Measurements from ENCODE around the gene TMEM217. TPM values are rescaled to one million over a fixed set of nuclear protein-coding genes. Genes with fewer than 3 reads are reported as not detected.
A peak's percentile ranks its signal among the peaks of the same experiment; 100 is the strongest.

Gene TMEM217
- total RNA-seq, 2 experiments from 2014 or later = 0.81 to 0.95 TPM

DNA sequence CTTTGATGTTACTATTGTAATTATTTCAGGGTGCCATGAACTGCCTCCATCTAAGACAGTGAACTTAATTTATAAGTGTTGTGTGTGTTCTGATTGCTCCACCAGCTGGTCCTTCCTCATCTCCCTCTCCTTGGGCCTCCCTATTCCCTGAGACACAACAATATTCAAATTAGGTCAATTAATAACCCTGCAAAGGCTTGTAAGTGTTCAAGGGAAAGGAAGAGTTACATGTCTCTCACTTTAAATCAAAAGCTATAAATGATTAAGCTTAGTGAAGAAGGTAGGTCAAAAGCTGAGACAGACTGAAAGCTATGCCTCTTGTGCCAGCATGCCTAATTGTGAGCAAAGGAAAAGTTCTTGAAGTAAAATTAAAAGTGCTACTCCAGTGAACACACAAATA lies 35.5 kb upstream of the TMEM217 start:
- Mint-ChIP-seq H3K36me3 (ENCODE audit: low read depth) (peaks cover 43% of the 10 kb centered on the region), H3K27ac (no peak overlapping the region), H3K9me3 (no peaks in the 10 kb centered on the region), H3K4me3 (no peak overlapping the region), H3K27me3 (ENCODE audit: low read depth) (no peaks in the 10 kb centered on the region), H3K4me1 (ENCODE audit: low read depth) (peaks cover 18% of the 10 kb centered on the region)
- intact Hi-C loops (cut with micrococcal nuclease) = no loop called here
- CTCF ChIA-PET = no interaction called here
- DNase-seq = no peak

DNA sequence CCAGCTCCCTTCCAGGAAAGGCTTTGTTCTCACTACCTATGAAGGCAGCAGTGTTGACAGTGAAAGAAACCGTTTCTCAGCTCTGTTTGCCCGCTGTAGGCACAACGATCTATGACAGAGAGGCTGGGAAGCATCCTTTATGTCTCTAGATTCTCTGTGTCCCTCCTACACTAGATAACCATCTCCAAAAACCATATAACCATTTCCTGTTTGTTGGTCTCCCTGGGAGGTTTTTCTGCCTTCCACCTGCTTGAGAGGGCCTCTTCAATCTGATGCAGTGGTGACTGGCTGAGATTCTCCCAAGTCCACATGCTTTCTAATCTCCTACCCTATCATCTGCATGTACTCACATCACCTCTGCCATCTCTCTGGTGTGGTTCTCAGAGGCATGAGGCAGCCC lies 32.0 kb upstream of the TMEM217 start:
- peaks cover 44% of the 10 kb centered on the region for H3K36me3 Mint-ChIP-seq (ENCODE audit: low read depth)
- peak; percentile 17 for DNase-seq

DNA sequence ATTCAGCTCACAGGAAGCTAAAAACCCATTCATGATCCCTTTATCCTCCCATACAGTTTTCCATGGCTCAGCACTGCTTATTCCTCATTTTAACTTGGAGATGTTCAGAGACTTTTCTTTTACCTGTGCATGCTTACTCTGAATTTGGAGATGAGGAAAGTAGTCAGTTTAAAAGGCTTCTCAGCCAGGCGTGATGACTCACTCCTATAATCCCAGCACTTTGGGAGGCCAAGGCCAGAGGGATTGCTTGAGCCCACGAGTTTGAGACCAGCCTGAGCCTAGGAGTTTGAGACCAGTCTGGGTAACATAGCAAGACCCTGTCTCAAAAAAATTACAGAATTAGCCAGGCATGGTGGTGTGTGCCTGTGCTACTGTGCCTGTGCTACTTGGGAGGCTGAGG lies 30.3 kb upstream of the TMEM217 start:
- peaks cover 44% of the 10 kb centered on the region for H3K36me3 Mint-ChIP-seq (ENCODE audit: low read depth)
- H3K27ac Mint-ChIP-seq = no peak overlapping the region

More for the DNA sequence above, 32.0 kb upstream of the TMEM217 start:
- no peak overlapping the region for H3K4me3 Mint-ChIP-seq
- no peaks in the 10 kb centered on the region for H3K27me3 Mint-ChIP-seq (ENCODE audit: low read depth)
- CTCF ChIA-PET = interaction anchor here (1.0 kb wide), 1 partner anchor 36 kb away, joined by 3 read pairs; no protein-coding TSS in a partner anchor
- intact Hi-C loops (cut with micrococcal nuclease) = no loop called here
- peak overlapping the region; percentile 24 for H3K27ac Mint-ChIP-seq
- no peaks in the 10 kb centered on the region for H3K9me3 Mint-ChIP-seq
- H3K4me1 Mint-ChIP-seq (ENCODE audit: low read depth) = peaks cover 20% of the 10 kb centered on the region

DNA sequence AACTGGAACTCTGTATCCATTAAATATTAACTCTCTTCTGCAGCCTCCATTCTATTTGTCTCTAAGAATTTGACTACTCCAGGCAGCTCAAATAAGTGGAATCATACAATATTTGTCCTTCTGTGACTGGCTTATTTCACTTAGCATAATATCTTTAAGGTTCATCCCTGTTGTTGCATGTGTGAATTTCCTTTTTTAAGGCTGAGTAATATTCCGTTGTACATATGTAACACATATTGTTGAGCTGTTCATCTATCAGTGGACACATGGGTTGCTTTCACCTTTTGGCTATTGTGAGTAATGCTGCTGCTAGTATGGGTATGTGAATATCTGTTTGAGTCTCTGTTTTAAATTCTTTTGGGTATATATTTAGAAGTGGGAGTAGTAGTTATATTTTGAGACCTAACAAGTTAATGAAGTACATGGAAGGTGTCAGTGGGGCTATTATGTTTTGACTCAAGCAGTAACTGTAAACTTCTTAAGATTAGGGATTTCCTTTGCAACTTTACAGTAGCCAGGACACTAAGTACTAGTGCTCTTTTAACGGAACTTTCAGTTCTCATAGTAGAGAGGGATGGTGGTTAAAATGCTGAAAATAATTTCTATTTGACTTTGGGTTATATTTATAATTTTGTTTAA lies 29.7 kb upstream of the TMEM217 start:
- CTCF ChIA-PET = no interaction called here
- H3K9me3 Mint-ChIP-seq = no peaks in the 10 kb centered on the region
- no peak overlapping the region for H3K27ac Mint-ChIP-seq
- intact Hi-C loops (cut with micrococcal nuclease) = no loop called here
- H3K4me1 Mint-ChIP-seq (ENCODE audit: low read depth) = peaks cover 19% of the 10 kb centered on the region
- no peak for DNase-seq
- no peaks in the 10 kb centered on the region for H3K27me3 Mint-ChIP-seq (ENCODE audit: low read depth)
- H3K36me3 Mint-ChIP-seq (ENCODE audit: low read depth) = peaks cover 44% of the 10 kb centered on the region
- H3K4me3 Mint-ChIP-seq = no peak overlapping the region

More for the DNA sequence above, 30.3 kb upstream of the TMEM217 start:
- CTCF ChIA-PET = no interaction called here
- Mint-ChIP-seq H3K9me3 (no peaks in the 10 kb centered on the region), H3K4me3 (no peak overlapping the region), H3K4me1 (ENCODE audit: low read depth) (peaks cover 19% of the 10 kb centered on the region), H3K27me3 (ENCODE audit: low read depth) (no peaks in the 10 kb centered on the region)
- intact Hi-C loops (cut with micrococcal nuclease) = no loop called here
- no peak for DNase-seq

DNA sequence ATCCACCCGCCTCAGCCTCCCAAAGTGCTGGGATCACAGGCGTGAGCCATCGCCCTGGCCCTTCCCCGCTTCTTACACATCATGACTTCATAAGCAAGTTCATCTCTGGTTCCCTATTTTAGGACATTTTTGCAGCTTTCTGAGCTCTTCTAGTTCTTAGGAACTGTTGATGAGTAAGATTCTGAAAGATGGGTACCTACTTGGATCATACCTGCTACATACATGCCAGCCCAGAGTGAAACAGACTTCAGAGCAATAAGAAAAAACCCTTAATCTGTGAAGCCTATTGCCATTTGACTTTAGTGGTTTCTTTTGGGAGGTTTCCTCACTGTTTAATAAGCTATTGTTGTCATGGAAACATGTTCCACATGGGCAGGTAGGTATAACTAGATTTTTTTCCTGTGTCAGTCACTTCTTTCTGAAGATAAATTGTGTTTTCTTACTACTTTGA lies 27.9 kb upstream of the TMEM217 start:
- Mint-ChIP-seq H3K27me3 (ENCODE audit: low read depth) (no peaks in the 10 kb centered on the region), H3K4me3 (no peak overlapping the region), H3K4me1 (ENCODE audit: low read depth) (peaks cover 19% of the 10 kb centered on the region), H3K36me3 (ENCODE audit: low read depth) (peaks cover 39% of the 10 kb centered on the region), H3K9me3 (no peaks in the 10 kb centered on the region), H3K27ac (no peak overlapping the region)
- CTCF ChIA-PET = no interaction called here
- no peak for DNase-seq
- intact Hi-C loops (cut with micrococcal nuclease) = no loop called here

DNA sequence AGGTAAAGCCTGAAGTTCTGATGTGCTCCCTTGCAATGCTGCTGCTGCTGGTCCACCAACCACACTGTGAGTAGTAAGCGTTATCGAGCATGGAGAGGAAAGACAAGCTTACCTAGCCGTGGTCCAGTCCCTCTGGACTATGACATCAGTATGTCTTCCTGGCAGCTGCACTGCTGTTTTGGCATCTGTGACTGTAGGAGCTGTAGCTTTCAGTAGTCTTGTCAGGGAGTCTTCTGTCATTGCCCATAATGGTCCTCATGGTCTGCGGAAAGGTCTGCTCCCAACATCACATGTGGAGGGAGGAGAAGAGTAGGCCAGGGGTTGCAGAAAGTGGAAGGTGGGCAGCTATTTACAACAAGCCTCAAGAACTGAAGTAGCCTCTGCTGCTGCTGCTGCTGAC lies 26.8 kb upstream of the TMEM217 start:
- peaks cover 14% of the 10 kb centered on the region for H3K4me1 Mint-ChIP-seq (ENCODE audit: low read depth)
- H3K4me3 Mint-ChIP-seq = no peak overlapping the region
- no peak overlapping the region for H3K27ac Mint-ChIP-seq
- intact Hi-C loops (cut with micrococcal nuclease) = no loop called here
- H3K27me3 Mint-ChIP-seq (ENCODE audit: low read depth) = no peaks in the 10 kb centered on the region
- CTCF ChIA-PET = no interaction called here
- no peaks in the 10 kb centered on the region for H3K9me3 Mint-ChIP-seq
- peaks cover 39% of the 10 kb centered on the region for H3K36me3 Mint-ChIP-seq (ENCODE audit: low read depth)
- DNase-seq = no peak

DNA sequence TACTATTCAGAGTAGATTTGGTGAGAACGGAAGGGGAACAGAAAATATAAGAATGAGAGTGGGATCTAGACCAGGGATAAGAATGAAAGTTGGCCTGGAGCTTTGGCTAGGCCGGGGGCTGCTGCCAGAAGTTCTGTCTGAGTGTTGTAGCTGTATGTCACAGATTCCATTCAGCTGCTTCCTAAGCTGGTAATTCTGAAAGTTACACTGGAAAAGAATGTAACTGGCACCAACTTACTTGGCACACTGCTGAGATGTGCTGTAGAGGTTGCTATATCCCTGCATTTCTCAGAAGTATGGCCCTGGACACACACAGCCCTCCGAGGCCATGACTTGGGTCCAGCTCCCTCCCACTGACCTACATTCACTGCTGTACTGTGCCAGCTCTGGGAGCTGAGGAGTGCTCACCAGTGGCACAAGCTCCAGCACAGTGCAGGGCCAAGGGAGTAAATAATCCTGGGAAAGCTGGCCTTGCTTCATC lies 25.8 kb upstream of the TMEM217 start:
- DNase-seq = no peak
- H3K9me3 Mint-ChIP-seq = no peaks in the 10 kb centered on the region
- CTCF ChIA-PET = no interaction called here
- intact Hi-C loops (cut with micrococcal nuclease) = no loop called here
- H3K27me3 Mint-ChIP-seq (ENCODE audit: low read depth) = no peaks in the 10 kb centered on the region
- no peak overlapping the region for H3K4me3 Mint-ChIP-seq
- peaks cover 3% of the 10 kb centered on the region for H3K4me1 Mint-ChIP-seq (ENCODE audit: low read depth)
- H3K27ac Mint-ChIP-seq = no peak overlapping the region
- H3K36me3 Mint-ChIP-seq (ENCODE audit: low read depth) = peaks cover 41% of the 10 kb centered on the region

DNA sequence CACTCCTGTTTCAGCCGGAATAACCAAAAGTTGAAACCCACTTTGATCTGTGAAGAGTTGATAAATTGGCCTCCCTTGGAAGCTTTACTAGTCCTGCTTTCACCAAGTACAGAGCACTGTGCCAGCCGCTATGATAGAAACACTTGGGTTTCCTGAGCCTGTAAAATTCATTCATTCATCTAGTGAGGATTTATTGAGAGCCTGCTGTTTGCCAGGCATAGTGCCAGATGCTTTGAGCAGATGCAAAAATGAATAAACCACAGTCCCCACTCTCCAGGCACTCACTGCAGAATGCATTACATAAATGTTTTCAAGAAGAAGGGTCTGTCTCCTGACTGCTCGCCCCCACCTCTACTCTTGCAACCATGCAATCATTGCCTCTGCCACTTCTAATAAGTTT lies 25.3 kb upstream of the TMEM217 start:
- intact Hi-C loops (cut with micrococcal nuclease) = no loop called here
- no peak overlapping the region for H3K27ac Mint-ChIP-seq
- DNase-seq = no peak
- no peaks in the 10 kb centered on the region for H3K9me3 Mint-ChIP-seq
- peaks cover 4% of the 10 kb centered on the region for H3K4me1 Mint-ChIP-seq (ENCODE audit: low read depth)
- CTCF ChIA-PET = no interaction called here
- no peak overlapping the region for H3K4me3 Mint-ChIP-seq
- no peaks in the 10 kb centered on the region for H3K27me3 Mint-ChIP-seq (ENCODE audit: low read depth)
- H3K36me3 Mint-ChIP-seq (ENCODE audit: low read depth) = peaks cover 41% of the 10 kb centered on the region

DNA sequence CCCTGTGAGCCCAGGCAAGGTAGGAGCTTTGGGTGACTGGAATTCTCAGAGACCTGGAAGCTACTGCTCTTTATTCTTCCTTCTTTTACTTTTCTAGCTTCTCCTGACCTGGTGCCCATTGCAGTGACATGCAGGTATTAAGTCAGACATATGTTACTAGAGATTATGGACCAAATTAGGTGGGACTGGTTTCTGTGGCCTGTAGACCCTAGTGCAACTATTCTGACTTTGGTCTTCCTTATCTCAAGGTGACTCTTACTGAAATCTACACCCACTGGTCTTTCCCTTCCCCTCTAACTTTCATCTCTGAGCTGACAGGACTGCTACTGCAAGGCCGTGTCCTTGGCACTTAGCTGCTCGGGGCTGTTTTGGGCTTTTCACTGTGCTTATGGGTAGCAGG lies 24.4 kb upstream of the TMEM217 start:
- CTCF ChIA-PET = no interaction called here
- H3K27me3 Mint-ChIP-seq (ENCODE audit: low read depth) = no peaks in the 10 kb centered on the region
- no peak overlapping the region for H3K27ac Mint-ChIP-seq
- intact Hi-C loops (cut with micrococcal nuclease) = no loop called here
- H3K9me3 Mint-ChIP-seq = no peaks in the 10 kb centered on the region
- H3K4me3 Mint-ChIP-seq = no peak overlapping the region
- no peak for DNase-seq
- H3K36me3 Mint-ChIP-seq (ENCODE audit: low read depth) = peaks cover 36% of the 10 kb centered on the region
- H3K4me1 Mint-ChIP-seq (ENCODE audit: low read depth) = peaks cover 6% of the 10 kb centered on the region

DNA sequence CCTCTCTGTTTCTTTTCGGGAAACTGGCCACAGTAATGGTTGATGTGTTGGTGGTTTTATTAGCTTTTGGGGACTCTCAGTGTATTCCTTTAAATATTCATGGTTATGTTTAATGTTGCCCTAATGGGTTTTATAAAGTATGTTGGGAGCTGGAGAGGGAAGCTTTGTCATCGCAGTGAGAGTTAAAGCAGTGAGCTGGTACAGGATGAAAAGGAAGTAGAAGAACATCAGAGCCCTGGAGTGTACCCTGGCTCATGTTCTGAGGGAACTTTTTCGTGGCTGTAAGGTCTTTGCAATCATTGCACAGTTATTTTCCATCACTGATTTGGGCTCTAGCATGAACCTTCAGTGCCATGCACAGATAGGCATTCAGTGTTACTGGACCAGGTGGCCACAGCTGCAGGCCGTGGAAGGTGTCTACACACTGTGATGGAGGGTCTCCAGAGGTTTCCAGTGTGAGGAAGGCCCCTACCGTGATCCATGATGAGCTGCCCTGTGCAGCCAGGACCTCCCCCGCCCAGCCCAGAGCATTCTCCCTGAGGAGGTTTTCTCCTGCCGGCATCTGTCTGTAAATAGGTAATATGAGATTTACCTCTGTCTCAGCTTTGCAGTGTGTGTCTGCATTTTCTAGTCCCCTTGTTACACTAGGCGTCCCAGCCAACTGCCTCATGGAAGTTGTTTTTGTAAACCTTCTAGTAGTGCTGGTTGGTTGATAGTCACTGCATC lies 22.4 kb upstream of the TMEM217 start:
- H3K36me3 Mint-ChIP-seq (ENCODE audit: low read depth) = peaks cover 32% of the 10 kb centered on the region
- no peak overlapping the region for H3K27ac Mint-ChIP-seq
- H3K27me3 Mint-ChIP-seq (ENCODE audit: low read depth) = no peaks in the 10 kb centered on the region
- peaks cover 18% of the 10 kb centered on the region for H3K4me1 Mint-ChIP-seq (ENCODE audit: low read depth)
- H3K4me3 Mint-ChIP-seq = no peak overlapping the region
- no peak for DNase-seq
- intact Hi-C loops (cut with micrococcal nuclease) = no loop called here
- H3K9me3 Mint-ChIP-seq = no peaks in the 10 kb centered on the region
- CTCF ChIA-PET = interaction anchor here (0.7 kb wide), 1 partner anchor 45 kb away, joined by 3 read pairs; no protein-coding TSS in a partner anchor

DNA sequence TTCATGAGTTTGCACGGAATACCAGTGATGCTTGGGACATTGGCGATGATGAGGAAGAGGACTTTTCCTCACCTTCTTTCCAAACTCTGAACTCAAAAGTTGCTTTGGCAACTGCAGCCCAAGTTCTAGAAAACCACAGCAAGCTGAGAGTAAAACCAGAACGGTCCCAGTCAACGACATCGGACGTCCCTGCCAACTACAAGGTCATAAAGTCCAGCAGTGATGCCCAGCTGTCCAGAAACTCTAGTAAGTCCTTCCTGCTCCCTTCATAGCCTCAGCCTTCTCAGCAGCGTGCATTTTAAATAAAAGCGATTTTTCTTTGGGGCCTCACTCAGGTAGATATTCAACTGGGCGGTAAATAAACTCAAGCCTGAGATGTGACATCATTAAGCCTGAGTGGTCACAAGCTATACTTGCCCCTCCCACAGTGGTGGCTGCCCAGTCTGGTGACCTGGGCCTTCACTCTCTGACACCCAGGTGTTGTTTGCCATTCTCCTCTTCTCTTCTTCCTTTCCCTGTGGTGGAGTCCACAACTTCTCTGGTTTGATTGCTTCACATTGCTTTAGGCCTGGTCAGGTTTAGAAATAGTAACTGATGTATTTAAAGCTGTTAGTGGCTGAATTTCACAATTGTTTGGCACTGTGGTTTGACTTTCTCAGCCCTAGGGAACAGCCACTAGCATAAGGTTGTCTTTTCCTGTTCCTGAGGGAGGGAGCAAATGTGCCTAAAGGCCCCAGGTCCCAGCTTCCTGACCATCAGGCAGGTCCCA lies 21.6 kb upstream of the TMEM217 start:
- intact Hi-C loops (cut with micrococcal nuclease) = no loop called here
- H3K27ac Mint-ChIP-seq = no peak overlapping the region
- CTCF ChIA-PET = interaction anchor here (0.7 kb wide), 1 partner anchor 46 kb away, joined by 3 read pairs; no protein-coding TSS in a partner anchor

DNA sequence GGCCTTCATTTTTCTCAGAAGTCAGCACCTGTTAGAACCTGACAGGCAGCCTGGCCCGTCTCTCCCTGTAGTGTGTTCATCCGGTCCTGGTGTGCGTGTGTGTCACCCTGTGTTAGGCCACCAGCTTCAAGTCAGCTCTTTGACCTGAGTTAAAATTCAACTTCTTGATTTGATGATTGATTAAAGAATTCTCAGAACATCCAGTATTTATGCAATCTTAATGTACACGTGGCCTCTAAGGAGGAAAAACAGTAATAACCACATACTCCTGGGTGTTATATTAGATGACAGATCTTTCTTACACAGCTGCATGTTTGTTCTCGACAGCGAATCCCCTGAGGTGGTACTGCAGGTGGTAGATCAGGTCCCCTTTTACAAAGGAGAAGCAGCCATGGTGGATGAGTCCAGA lies 19.1 kb upstream of the TMEM217 start:
- Mint-ChIP-seq H3K4me3 (no peak overlapping the region), H3K27ac (no peak overlapping the region), H3K27me3 (ENCODE audit: low read depth) (no peaks in the 10 kb centered on the region), H3K9me3 (no peaks in the 10 kb centered on the region), H3K4me1 (ENCODE audit: low read depth) (peaks cover 43% of the 10 kb centered on the region), H3K36me3 (ENCODE audit: low read depth) (peaks cover 21% of the 10 kb centered on the region)
- CTCF ChIA-PET = interaction anchor here (0.7 kb wide), 1 partner anchor 10 kb away, joined by 3 read pairs; no protein-coding TSS in a partner anchor
- intact Hi-C loops (cut with micrococcal nuclease) = no loop called here
- peak; percentile 18 for DNase-seq

More for the DNA sequence above, 21.6 kb upstream of the TMEM217 start:
- no peak for DNase-seq
- Mint-ChIP-seq H3K27me3 (ENCODE audit: low read depth) (no peaks in the 10 kb centered on the region), H3K9me3 (no peaks in the 10 kb centered on the region), H3K36me3 (ENCODE audit: low read depth) (peaks cover 32% of the 10 kb centered on the region), H3K4me3 (no peak overlapping the region), H3K4me1 (ENCODE audit: low read depth) (peaks cover 22% of the 10 kb centered on the region)

All from activated naive CD4-positive, alpha-beta T cell treated with anti-CD3 and anti-CD28 coated beads for 36 hours (primary cell).